ENCODE data around the gene CC2D2A.

The CC2D2A gene

DNA sequence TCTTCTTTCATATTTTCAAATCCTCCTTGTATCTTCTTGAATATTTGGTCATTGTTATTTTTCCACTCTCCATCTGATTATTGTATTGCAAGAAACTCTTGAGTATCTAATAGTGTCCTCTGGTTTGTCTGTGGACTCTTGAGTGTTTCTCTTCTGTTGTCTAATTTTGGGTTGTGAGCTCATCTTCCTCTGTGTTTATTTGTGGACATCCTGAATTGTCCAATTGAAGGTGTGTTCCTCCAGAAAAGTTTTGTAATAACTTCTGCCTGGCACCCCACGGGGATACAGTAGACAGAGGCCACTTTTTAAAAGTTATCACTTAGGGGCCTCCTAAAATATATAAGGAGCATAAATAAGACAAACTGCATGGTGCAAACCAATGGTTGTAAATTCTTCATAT lies 3.1 kb upstream of the CC2D2A start:
- no peak for DNase-seq (ENCODE audit: low read depth)

- no peak for DNase-seq (ENCODE audit: low read depth)
Measured at GRCh38 chr4:15470128-15470475, 420 bp downstream of the CC2D2A start.

DNA sequence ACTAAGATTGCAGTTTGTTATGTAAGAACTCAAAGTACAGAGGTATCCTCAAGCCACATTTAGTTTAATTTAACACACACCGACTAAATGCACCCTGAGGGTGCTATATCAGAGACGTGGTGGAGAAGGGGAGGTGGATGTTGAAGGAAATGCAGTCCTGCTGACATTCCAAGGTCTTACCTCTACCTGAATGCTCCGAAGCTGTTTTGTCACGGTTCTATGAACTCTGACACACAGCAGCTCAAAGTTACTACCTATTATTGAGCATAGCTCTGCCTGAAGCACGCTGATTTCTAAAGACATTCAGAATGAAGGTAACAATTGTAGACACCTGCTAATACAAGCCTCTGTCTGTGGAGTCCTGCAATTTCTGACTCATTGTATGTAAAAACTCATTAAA lies 6.7 kb downstream of the CC2D2A start:
- DNase-seq (ENCODE audit: low read depth), result no peak

GRCh38 chr4:15478724-15479088 lies 9.0 kb downstream of the CC2D2A start:
- DNase-seq (ENCODE audit: low read depth), result no peak

DNA sequence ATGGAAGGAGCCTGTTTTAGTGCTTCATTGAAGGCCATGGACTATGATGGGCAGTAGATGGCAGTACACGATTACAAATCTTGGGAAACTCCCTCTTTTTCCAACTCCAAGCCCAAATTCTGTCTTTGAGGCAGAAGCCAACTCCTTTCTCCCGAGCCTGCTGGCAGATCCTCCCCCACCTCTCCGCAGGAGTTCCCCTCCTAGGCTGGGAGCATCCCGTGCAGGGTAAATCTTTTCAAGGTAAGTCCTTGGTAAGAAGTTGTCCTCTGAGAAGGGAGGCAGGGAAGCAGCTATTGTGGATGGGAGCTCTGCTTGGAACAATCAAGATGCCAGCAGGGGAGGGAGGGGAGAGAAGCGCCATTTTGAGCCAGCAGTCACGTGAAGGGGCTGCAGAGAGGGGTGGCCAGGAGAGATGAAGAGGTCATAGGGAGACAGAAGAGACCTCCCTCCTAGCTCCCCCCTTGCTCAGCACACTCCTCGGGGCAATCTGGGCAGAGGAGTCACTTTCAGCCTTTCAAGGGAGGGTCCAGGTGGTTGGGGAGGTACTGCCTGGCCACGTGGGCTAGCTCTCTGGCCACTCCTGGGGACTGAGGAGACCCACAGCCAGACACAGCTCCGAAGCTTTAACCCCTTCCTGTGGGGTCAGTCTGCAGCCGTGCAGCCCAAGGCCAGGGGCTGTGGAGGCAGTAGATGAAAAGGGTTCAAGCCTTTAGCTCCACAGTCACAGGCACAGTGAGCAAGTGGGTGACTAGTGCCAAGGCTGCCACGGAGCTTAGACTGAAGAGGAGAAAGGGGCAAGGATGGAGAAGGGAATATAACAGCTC lies 9.6 kb downstream of the CC2D2A start:
- DNase-seq (ENCODE audit: low read depth), result no peak

GRCh38 chr4:15479913-15480185 lies 10.2 kb downstream of the CC2D2A start:
- no peak for DNase-seq (ENCODE audit: low read depth)

DNA sequence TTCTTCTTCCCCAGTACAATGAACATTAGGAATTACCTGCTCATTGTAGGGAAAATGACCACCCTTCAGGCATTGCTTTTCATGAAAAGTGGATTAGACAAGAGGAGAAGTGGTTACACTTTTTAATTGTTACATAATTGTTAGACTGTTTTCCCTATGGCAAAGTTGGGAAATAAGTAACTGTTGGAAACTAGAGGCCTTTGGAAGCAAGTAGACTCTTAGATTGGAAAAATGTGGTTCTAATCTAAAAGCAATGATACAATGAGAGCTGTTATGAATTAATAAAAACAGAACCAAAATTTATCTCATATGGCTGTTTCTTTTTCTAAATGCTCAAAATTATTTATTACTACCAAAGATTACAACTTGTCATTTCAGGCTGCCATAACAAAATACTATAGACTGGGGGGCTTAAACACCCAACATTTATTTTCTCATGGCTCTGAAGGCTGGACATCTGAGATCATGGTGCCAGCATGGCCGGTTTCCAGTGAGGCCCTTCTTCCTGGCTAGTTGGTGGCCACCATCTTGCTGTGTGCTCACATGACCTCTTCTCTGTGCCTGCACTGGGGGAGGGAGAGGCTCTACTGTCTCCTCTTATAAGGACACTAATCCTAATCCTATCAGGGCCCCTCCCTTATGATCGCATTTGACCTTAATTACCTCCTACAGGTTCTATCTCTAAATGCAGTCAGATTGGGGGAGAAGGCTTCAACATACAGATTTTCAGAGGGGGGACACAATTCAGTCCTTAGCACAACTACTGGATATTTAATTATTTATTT lies 12.5 kb downstream of the CC2D2A start:
- no peak for DNase-seq (ENCODE audit: low read depth)

DNA sequence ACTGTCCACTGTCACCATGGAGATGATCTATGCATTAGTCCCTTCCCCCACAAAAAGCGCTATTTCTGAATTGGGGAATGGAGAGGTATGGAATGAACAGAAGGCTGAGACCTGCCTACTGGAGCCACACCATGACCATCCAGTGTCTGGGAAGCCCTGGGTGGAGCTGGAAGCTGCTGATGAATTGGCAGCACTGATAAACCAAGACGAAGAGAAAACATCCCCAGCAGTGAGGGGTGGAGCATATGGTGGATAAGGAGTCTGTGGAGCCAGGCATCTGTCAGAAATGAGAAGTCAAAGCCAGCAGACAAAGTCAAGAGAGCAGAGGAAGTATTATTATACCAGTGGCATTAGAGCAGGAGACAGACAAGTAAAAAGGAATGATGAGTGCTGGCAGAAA lies 13.2 kb downstream of the CC2D2A start:
- no peak for DNase-seq (ENCODE audit: low read depth)

- DNase-seq (ENCODE audit: low read depth), result no peak
Measured at GRCh38 chr4:15488136-15488535, 18.5 kb downstream of the CC2D2A start.

- DNase-seq (ENCODE audit: low read depth), result no peak
Measured at GRCh38 chr4:15488658-15489470, 19.2 kb downstream of the CC2D2A start.

GRCh38 chr4:15489551-15489950 lies 19.9 kb downstream of the CC2D2A start:
- no peak for DNase-seq (ENCODE audit: low read depth)

GRCh38 chr4:15493411-15493810 lies 23.7 kb downstream of the CC2D2A start:
- no peak for DNase-seq (ENCODE audit: low read depth)

GRCh38 chr4:15495621-15496020 lies 25.9 kb downstream of the CC2D2A start:
- no peak for DNase-seq (ENCODE audit: low read depth)

- no peak for DNase-seq (ENCODE audit: low read depth)
Measured at GRCh38 chr4:15498356-15498755, 28.7 kb downstream of the CC2D2A start.

GRCh38 chr4:15500701-15501100 lies 31.0 kb downstream of the CC2D2A start:
- no peak for DNase-seq (ENCODE audit: low read depth)

DNA sequence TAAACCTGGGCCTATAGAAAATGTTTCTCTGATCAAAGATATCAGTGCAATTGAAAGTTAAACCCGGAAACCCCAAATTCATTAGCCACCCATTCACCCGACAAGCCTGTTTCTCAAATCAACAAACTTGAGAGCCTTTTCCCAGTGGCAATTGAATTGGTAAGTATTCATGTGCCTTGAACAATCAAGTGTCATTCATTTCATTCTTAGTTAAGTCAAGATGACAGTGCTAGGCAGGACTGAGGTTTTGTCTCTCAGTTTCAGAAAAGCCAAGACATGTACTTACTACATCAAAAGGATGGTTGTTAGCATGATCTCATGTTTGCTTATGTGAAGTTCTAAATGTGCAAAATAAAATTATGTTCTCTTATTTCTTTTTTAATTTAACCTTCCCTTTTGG lies 32.3 kb downstream of the CC2D2A start:
- no peak for DNase-seq (ENCODE audit: low read depth)

- no peak for DNase-seq (ENCODE audit: low read depth)
Measured at GRCh38 chr4:15502384-15502783, 32.7 kb downstream of the CC2D2A start.

GRCh38 chr4:15504041-15504440 lies 34.4 kb downstream of the CC2D2A start:
- DNase-seq (ENCODE audit: low read depth), result no peak

DNA sequence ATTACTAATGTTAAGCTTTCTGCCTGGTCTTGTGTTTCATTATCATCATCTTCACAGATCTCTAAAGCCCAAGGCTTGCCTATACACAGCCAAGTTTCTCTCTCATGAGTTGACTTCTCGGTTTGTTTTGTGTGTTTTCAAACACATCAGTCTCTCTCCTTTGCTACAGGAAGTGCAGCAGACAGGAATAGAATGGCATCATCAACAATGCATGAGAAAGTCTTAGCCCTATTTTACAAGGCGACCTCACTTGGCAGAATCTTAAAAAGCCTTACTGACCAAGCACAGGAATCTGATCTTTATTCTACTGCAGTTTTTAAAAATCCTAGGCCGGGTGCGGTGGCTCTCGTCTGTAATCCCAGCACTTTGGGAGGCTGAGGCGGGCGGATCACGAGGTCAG lies 36.8 kb downstream of the CC2D2A start:
- no peak for DNase-seq (ENCODE audit: low read depth)

DNA sequence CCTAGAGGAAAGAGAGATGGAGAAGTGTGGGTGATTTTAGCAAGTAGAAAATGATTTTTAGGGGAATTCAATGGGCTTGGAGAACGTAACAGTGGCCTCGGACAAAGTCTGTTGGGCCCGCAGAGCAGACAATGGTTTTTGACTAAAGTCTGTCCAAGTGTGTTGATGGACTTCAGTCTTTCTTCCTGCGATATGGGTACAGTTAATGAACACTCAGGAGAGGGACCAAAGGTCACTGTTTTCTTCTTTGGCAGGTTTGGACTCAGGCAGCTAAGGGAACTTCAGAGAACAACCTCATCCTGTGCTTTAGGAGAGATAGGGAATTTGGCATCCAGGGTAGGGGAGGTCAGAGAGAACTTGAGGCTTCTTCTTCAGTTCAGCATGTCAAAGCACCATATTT lies 38.0 kb downstream of the CC2D2A start:
- no peak for DNase-seq (ENCODE audit: low read depth)

GRCh38 chr4:15510961-15511360 lies 41.3 kb downstream of the CC2D2A start:
- no peak for DNase-seq (ENCODE audit: low read depth)

- DNase-seq (ENCODE audit: low read depth), result no peak
Measured at GRCh38 chr4:15513545-15513944, 43.9 kb downstream of the CC2D2A start.

- no peak for DNase-seq (ENCODE audit: low read depth)
Measured at GRCh38 chr4:15515106-15515505, 45.4 kb downstream of the CC2D2A start.

All from stimulated activated CD4-positive, alpha-beta T cell treated with anti-CD3 and anti-CD28 coated beads, Interleukin-2, amount 100 ng/mL, for 4 hours (primary cell).